Left kidney (tissue), 8 donors: ENCODE results near the gene NEUROG3. TPM values are rescaled to one million over a fixed set of nuclear protein-coding genes. Genes with fewer than 3 reads are reported as not detected.

Experiments used
- DNase-seq: peaks from one replicate; pipeline ENCODE4 v3.0.0-alpha.2; 2013
- long read RNA-seq, 8 donors: transcript quantifications; one replicate each; lab custom pipeline, GENCODE V29; 2026
- polyA plus RNA-seq: library from polyadenylated mRNA; unstranded; fragments of 120-200 nt; gene quantifications from one replicate; pipeline ENCODE4 v1.2.1, GENCODE V29; 2013; ENCODE audit not compliant: insufficient read length

Gene NEUROG3, protein sequence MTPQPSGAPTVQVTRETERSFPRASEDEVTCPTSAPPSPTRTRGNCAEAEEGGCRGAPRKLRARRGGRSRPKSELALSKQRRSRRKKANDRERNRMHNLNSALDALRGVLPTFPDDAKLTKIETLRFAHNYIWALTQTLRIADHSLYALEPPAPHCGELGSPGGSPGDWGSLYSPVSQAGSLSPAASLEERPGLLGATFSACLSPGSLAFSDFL
- not detected for polyA plus RNA-seq
- long read RNA-seq, donor 1, result 0 reads
- long read RNA-seq, donor 2, result 0 reads
- long read RNA-seq, donor 3, result 0 reads
- long read RNA-seq, donor 4, result 0 reads
- long read RNA-seq, donor 5, result 0 reads
- long read RNA-seq, donor 6, result 0 reads
- long read RNA-seq, donor 7, result 0 reads
- long read RNA-seq, donor 8, result 0 reads

DNA sequence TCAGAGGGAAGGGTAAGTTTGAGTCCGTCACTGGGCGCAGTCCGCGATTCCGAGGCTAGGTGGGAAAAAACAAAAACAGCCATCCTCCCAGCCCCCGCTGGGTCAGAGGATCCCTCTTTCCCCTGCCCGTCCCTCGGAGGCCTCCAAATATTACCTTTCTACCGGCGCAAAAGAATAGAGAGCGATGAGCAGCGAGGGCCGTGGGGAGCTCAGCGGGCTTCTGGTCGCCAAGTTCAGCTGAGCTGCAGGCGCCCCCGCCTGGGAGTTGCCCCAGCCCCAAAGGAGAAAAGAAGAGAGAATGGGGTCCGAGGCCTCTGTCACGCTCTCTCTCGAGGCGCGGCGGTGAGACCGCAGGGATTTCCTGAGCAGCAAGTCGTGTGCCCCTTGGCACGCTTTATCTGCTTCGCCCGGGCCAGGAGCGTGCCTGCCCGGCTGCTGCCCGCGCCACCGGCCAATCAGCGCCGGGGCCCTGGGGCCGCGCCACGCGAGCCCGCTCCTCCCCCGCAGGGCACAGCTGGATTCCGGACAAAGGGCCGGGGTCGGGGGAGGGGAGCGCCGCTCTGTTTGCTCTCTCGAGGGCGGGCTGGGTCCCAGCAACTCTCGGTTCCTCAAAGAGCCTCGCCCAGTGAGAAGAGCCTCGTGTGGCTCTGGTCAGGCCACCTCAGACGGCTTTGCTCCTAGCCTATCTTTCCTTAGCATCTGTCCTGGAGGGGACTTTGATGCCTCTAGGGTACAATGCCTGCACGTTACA is at the start of gene NEUROG3:
NEUROG3 (minus strand) TSS at position 367 of the 751 bp plus-strand sequence. CDS start 379 bp downstream, outside the sequence.
- DNase-seq, result no peak

DNA sequence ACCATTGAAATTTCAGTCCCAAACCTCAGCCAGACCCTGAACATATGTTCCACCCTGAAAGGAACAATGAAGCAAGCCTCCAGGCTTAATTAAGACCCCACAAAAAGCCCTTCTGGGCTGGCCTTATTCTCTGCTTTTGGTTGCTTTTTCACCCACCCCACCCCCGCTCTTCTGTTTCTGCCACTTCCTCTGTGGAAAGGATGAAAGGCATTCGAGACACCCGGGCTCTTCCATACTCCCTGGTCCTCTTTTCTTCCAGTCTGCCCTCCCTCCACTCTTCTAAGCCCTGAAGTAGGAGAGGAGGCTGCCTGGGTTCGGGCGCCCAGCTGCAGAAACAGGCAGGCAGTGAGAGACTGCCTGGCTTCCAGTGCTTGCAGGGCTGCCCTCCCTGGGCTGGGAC is 47.4 kb upstream of the NEUROG3 start:
- DNase-seq, result no peak

DNA sequence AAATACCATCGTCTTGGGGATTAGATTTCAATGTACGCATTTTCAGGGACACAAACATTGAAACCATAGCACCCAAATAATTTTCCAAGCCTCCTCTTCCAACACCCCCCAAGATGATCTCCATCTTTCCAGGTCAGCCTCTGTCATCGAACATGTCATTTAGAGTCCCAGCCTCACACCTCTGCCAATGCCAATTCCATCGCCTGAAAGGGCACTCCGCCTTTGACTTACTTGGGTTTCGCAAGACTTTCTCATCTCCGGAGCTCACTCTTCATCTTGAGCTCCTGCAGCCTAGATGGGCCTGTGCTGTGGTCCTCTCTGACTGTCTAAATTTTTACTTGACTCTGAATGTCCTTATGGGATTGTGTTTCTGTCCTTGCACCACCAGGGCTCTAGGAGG is 46.4 kb upstream of the NEUROG3 start:
- no peak for DNase-seq

DNA sequence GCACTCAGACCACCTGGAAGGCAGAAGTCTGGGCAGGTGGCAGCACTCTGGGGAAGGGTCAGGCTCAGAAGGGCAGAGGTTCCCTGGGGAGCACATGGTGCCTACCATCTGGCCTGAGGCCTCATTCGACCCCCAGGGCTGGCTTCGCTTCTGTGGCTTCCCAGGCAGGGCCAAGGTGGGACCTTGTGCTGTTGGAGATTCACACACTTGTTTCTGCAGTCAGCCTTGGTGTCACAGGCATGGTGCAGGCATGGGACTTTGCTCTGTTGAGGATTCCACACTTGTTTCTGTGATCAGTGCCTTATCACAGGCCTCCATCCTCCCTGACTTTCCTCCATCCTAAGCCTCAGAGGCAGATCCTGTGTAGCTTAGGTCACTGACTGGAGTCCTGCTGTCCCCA is 45.5 kb upstream of the NEUROG3 start:
- DNase-seq, result no peak

DNA sequence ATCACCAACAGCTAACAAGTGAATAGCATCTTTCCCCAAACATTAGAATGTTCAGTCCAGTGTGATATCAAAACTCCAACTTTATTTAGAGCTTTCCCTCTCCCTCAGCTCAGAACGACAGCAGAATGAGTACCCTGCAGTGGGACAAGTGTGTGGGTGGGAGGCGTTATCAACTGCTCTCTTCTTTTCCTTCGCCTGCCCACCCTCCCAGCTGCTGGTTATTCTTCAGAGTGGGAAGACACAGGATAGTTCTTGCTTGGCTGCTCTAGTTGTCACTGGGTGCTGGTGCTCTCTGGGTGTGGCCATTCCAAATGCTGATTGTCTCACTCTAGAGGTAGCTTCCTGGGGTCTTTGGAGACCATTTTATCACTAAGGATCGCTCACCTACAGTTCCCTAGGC is 43.1 kb upstream of the NEUROG3 start:
- no peak for DNase-seq

DNA sequence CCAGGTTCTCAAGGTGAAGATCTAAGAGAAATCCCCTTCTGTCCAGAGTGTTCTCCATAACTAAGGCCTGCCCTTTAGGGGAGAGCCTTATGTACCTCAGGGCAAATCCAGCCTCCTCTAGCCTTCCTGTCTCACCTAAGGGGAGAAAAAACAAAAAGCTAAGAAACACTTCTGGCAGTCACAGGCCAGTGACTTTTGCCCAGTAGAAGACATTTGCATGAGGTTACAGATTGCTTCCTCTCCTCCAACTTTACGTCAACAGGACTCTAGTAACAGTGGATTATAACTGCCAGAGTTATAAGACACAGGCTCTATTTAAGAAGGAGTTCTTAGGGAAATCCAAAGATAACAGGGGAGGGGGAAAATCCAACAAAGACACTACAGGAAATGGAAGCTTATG is 40.9 kb upstream of the NEUROG3 start:
- DNase-seq, result no peak

DNA sequence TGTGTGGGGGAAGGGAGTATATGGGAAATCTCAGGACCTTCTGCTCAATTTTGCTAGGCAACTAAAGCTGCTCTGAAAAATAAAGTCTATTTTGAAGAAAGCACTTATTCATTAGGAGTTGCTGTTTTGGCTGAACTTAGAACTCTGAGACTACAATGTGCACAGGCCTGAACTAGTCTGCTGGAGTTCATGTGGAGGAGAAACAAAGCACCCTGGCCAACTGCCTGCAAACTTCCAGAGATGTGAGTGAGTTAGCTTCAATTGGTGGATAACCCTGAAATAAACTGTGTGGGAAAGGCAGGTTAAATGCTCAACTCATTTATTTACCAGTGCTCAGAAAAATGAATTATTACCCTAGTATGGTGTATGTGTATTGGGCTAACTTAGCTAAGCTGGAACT is 39.5 kb upstream of the NEUROG3 start:
- DNase-seq, result no peak

DNA sequence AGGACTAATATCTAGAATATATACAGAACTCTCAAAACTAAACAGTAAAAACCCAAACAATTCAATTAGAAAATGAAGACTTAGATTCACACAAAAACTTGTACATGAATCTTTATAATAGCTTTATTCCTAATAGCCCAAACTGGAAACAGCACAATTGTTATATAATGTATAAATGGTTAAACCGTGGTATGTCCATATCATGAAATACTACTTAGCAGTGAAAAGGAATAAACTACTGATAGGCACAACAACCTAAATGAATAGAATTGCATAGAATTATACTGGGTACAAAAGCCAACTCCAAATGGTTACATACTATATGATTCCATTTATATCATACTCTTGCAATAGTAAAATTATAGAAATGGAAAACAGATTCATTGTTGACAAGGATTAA is 35.9 kb upstream of the NEUROG3 start:
- no peak for DNase-seq

DNA sequence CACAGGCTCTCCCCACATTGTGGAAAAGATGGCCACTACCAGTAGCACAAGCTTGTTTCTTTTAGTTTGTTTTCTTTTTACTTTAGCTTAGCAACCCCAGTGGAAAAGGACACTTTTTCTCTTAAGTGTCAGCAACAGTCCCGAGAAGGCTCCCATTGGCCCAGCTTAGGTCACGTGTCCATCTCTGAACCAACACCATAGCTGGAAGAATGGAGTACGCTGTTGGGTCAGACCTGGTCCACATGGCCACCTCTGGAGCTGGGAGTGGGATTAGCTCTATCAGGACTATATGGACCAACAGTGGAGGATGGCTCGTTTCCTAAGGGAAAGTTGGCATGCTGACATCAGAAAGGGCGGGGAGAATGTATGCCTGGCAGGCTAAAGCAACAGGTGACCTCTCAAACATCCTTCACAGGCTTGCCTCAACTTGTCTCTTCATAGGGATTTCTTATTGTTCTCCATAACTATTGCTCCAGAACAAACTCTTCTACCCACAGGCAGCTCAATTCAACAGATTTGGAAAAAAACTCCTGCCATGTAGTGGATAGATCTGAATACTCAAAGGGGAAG is 27.6 kb upstream of the NEUROG3 start:
- no peak for DNase-seq

DNA sequence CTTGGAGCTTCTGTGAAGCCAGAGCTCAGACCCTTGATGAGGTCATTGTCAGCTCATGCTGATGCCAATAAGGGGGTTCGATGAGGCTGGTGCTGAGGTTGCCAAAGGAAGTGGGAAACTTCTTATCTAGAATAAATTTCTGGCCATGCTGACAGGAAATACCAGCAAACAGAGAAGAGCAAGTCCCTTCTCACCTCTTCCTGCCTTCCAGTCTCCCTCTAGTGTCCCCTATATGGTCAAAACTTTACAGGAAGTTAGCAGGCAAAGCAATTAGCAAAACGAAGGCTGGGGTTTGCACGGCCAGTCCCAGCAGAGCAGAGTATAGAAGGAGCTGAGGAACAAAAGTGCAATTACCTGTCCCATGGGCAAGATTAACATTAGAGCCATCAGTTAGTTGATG is 15.1 kb upstream of the NEUROG3 start:
- DNase-seq, result no peak

DNA sequence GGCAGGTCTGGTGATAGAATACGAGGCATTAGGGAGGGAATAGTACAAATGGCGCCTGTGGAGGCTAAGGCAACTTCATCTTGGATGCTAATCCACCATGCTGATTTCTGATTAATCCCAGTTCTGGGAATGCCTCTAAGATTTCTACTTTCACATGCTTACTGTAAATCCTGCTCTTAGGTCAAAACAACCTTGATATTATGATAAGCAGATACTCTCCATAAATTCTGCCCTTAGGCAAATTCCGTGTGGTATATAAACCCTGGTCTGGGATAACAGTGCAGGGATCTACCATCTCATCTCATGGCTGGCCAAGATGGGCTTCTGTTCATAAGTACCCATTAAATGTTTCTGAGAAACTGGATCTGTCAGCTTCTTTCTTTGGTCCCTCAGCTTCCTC is 11.4 kb upstream of the NEUROG3 start:
- no peak for DNase-seq

DNA sequence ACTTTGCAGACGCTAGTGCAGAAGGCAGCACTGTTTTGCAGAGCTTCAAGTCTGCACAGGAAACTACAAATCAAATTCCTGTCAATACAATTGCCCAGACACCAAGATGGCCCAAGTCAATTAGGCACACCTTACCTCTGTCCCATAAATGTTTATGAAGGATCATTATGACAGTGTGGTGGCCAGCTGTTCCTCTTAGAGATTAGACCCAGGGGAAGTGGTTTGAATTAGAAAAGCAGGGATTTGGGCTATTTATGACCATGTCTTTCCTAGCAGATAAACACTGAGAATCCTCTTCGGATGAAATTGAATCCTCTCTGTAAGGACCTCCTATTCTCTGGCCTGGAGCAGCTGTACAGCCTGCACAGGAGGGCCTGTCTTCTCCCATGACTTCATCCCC is 9.9 kb upstream of the NEUROG3 start:
- DNase-seq, result no peak

DNA sequence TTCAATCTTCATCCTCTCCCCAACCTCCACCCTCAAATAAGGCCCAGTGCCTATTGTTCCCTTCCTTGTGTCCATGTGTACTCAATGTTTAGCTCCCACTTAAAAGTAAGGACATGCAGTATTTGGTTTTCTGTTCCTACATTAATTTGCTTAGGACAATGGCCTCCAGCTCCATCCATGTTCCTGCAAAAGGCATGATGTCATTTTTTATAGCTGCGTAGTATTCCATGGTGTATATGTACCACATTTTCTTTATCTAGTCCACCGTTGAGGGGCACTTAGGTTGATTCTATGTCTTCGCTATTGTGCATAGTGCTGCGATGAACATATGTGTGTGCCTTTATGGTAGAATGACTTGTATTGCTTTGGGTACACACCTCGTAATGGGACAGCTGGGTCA is 7.2 kb upstream of the NEUROG3 start:
- DNase-seq, result no peak

DNA sequence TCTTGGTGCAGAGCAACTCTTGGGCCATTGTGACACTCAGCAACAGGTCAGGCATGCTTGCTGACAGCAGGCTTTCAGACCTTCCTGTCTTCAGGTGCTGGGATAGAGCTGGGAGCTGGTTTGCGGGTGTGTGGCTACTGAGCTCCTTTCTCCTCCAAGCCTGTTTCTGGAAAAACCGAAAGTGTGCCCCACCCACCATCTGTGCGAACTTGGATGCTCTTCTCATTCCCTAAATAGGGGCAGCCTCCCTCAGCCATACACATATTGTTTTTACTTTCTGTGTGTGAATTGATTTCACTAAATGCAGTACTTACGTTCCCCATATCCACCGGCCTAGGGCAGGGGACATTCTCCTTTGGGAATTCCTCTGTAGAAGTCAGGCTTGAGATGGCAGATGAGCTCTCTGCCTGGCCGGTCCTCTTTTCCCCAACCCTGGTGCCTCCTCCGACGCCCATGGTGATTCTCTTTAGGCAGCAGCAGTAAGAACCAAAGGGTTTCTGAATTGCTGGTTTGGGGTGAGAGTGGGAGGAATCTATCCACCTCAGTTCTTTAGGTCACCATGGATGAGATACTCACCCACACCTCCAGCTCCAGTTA is 6.3 kb upstream of the NEUROG3 start:
- no peak for DNase-seq

DNA sequence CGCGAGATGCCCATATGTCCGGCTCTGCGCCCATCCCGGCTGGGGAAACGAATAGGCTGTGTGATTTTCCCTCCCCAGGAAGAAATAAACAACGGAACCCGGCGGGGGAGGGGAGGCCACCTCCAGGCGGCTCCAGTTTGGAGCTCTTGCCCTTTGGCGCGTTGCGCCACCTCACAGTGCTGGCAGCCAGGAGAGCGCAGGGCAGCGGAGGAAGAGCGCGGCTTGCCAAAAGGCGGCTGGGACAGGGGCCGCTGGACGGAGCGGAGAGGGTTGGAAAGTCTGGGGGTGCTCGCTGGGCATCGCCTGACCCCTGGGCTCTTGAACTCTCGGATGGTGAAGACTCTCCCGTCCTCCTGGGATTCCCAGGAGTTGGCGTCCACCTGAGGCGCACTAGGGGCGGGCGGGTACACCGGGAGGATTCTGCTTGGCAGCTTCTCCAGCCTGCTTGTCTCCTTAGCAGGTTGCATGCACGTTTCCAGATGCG is 5.3 kb upstream of the NEUROG3 start:
- no peak for DNase-seq

DNA sequence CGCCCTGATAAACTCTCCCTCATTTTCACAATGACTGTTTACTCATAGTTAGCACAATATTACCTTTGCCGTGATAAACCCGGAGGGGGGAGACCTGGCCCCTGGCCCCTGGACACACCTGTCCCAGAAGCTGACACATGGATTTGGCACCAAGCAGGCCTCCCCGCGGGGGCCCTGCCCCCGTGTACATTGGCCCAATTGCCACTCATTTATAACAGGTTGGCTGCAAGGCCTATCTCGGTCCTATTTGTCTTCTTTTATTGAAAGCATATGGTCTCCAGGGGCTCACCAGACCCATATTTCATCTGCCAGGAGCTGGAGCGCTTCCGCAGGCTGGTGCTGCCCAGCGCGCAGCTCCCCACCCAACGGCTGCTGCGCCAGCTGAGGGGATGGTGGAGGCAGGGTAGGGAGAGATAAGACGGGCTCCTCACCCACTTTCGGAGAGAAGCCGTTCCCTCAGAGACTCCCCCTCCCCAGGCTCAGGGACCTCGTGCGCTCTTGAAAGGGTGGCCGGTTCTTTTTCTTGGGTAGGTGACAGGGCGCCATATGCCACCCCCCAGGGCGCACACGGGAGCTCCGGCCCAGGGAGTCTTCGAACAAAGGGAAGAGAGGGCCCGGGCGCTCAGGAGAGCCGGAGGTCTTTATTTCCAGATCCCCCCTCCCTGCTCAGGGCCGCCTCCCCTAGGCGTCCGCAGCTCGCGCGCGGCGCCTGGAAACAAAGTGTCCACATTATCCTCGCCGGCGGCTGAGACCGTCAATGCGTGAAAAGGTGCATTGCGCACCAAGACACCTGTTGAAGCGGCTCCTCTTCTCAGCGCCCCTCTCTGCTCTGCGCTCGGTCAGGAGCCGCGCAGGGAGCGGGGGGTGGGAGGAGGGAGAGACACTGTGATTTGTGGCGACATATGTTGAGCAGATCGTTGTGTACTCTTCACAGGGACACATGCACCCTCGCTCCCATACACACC is 4.3 kb upstream of the NEUROG3 start:
- no peak for DNase-seq

DNA sequence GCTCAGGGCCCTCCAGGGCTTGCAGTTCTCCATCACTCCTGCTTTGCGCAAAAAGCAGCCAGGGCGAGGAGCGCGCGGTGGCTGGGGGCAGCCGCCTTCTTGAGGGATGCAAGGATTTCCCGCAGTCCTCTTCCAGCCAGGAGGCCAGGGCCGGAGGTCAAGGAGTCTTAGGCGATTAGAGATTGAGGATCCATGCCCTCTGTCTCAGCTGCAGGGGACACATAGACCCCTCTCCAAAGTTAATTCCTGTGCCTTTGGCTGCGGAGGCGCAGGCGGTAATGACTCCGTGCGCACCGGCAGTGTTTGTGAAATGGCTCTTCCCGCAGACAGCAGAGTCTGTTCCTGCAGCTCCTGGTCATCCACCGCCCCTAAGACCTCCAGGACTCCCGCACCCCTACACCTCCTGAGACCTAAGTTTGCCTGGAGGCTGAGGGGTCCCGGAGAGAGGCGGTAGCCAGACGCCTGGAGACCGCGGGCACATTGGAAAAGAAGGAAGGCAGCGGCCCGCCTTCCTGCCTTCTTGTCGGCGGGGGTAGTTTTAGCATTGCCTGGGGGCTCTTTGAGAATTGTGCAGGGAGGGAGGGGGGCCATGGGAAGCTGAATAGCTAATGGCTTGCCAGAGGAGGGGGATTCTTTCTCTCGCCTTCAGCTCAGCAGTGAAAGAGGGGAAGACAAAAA is 3.3 kb upstream of the NEUROG3 start:
- DNase-seq, result no peak

DNA sequence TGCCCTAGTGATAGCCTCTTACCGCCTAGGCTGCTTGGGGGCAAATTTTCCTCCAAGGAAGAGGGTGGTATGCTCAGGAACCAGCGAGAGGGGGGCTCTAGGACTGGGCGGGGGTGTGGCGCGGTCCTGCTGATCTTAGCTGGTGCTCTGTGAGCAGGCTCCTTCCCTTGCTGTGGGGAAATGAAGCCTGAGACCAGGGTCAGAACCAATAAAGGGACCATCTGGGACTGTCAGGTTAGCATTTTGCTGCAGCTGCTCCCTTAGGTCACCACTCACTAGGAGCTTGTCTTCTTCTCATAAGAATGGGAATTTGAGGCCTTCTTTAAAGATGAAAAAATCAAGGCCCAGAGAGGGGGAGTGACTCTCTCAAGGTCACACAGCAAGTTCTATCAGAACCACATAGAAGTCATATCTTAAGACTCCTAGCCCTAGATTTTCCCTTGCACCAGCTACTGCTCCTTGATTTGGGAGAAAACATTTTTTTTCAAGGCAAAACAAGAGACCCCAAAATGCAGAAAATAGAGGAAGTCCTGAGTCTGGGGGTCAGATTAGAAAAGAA is 2.0 kb upstream of the NEUROG3 start:
- DNase-seq, result no peak

DNA sequence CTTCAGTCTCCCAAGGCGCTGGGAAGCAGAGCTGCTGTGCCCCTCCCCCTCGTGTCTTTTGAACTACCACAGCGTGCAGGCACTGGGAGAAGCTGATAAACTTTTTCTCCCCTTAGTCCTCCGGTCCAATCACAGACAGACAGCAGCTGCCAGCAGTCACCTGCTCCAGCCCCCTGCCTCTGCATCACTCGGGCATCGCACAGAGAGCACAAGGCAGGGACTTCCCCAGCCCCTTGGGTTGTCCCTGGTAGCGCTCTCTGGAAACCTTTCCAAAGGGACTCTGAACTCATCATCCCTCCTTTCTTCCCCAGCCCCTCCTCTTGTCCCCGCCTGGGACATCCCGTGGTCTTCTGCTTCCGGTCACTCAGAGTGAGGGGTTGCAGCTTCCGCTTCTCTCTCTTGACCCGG is 1.4 kb upstream of the NEUROG3 start:
- no peak for DNase-seq
